ENCODE results near the gene TEDDM1. TPM values are rescaled to one million over a fixed set of nuclear protein-coding genes. Genes with fewer than 3 reads are reported as not detected.

The TEDDM1 gene
- total and polyA plus RNA-seq, 2 of the 13 experiments (the other 11 are each of a cell fraction or from before 2014, with no cell fraction given) = not detected

GRCh38 chr1:182391362-182392049 is 9.0 kb downstream of the TEDDM1 start, which contains the start of gene GLUL (continued):
- TF ChIP-seq, protein P1, sequence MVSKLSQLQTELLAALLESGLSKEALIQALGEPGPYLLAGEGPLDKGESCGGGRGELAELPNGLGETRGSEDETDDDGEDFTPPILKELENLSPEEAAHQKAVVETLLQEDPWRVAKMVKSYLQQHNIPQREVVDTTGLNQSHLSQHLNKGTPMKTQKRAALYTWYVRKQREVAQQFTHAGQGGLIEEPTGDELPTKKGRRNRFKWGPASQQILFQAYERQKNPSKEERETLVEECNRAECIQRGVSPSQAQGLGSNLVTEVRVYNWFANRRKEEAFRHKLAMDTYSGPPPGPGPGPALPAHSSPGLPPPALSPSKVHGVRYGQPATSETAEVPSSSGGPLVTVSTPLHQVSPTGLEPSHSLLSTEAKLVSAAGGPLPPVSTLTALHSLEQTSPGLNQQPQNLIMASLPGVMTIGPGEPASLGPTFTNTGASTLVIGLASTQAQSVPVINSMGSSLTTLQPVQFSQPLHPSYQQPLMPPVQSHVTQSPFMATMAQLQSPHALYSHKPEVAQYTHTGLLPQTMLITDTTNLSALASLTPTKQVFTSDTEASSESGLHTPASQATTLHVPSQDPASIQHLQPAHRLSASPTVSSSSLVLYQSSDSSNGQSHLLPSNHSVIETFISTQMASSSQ (IDR thresholded peaks at IDR 0.05; ENCODE audit: low read depth) = no peak
- TF ChIP-seq, protein P1 (CRISPR knock-in tag; IDR thresholded peaks at IDR 0.05; ENCODE audit: borderline replicate concordance) = peak; percentile 66; the same call in 1 of the 2 replicates
- TF ChIP-seq ZNF350 (CRISPR knock-in tag; IDR thresholded peaks at IDR 0.05; ENCODE audit: borderline replicate concordance, low read depth) = peak; percentile 71; the same call in 1 of the 2 replicates
- TF ChIP-seq ZNF672 (CRISPR knock-in tag; IDR thresholded peaks at IDR 0.05) = no peak
- no peak for TF ChIP-seq DBP (CRISPR knock-in tag; IDR thresholded peaks at IDR 0.05; ENCODE audit: not compliant biosample characterization)
- TF ChIP-seq ARID3A (IDR thresholded peaks at IDR 0.05; ENCODE audit: low read depth, low read length) = no peak
- TF ChIP-seq PATZ1 (CRISPR knock-in tag; IDR thresholded peaks at IDR 0.05) = peak; percentile 21; the same call in 1 of the 2 replicates
- peak; percentile 75; the same call in 1 of the 2 replicates for TF ChIP-seq ZNF75D (CRISPR knock-in tag; IDR thresholded peaks at IDR 0.05; ENCODE audit: borderline replicate concordance)
- peak in 1 of 2 experiments; percentile 82; a peak in 1 of 4 replicates for TF ChIP-seq KLF16 (CRISPR knock-in tag; IDR thresholded peaks at IDR 0.05)
- TF ChIP-seq ADNP (CRISPR knock-in tag; IDR thresholded peaks at IDR 0.05) = no peak
- TF ChIP-seq ZNF280B (CRISPR knock-in tag; IDR thresholded peaks at IDR 0.05; ENCODE audit: borderline replicate concordance) = no peak
- TF ChIP-seq ZNF296 (CRISPR knock-in tag; conservative IDR thresholded peaks at IDR 0.05) = peak; percentile 89
- no peak for TF ChIP-seq ZMYM2 (CRISPR knock-in tag; IDR thresholded peaks at IDR 0.05)
- no peak for TF ChIP-seq SOX13 (IDR thresholded peaks at IDR 0.05)
- no peak; a peak in 1 of 4 replicates for TF ChIP-seq SOX13 (CRISPR knock-in tag; conservative IDR thresholded peaks at IDR 0.05 in 1 of 2, IDR thresholded peaks at IDR 0.05 in 1 of 2)
- TF ChIP-seq TEF (CRISPR knock-in tag; IDR thresholded peaks at IDR 0.05) = no peak
